Parathyroid adenoma (tissue), 2 donors: ENCODE results near the gene LNPK.
"Not testable (repeated sequence)": the region's sequence is repeated elsewhere in the genome, so short reads cannot be mapped to it uniquely, and the experiment has no call there.

Source experiments
- H2AFZ ChIP-seq: fragments of 300-600 bp; sonication (generic); one replicate; pipeline ENCODE4 v1.7.0; 2017; ENCODE audit warnings: antibody characterized with exemption, mild to moderate bottlenecking
- H3K27ac ChIP-seq: fragments of 300-600 bp; sonication (generic); one replicate; pipeline ENCODE4 v1.7.0; 2017
- H3K27me3 ChIP-seq: fragments of 300-600 bp; sonication (generic); one replicate; pipeline ENCODE4 v1.7.0; 2017; ENCODE audit warnings: low read length; ENCODE audit not compliant: control insufficient read depth, insufficient read depth
- H3K36me3 ChIP-seq: fragments of 300-600 bp; sonication (generic); one replicate; pipeline ENCODE4 v1.7.0; 2017; ENCODE audit warnings: low read length; ENCODE audit not compliant: control insufficient read depth, insufficient read depth
- H3K4me1 ChIP-seq: fragments of 300-600 bp; sonication (generic); one replicate; pipeline ENCODE4 v1.7.0; 2017; ENCODE audit warnings: control low read depth
- H3K4me2 ChIP-seq: fragments of 300-600 bp; sonication (generic); one replicate; pipeline ENCODE4 v1.7.0; 2017; ENCODE audit warnings: low read length
- H3K4me3 ChIP-seq: fragments of 300-600 bp; sonication (generic); one replicate; pipeline ENCODE4 v1.7.0; 2017; ENCODE audit warnings: low read depth, low read length
- H3K79me2 ChIP-seq: fragments of 300-600 bp; sonication (generic); one replicate; pipeline ENCODE4 v1.7.0; 2017; ENCODE audit warnings: control low read depth
- H3K9ac ChIP-seq: fragments of 300-600 bp; sonication (generic); one replicate; pipeline ENCODE4 v1.7.0; 2017; ENCODE audit warnings: mild to moderate bottlenecking
- H3K9me3 ChIP-seq: fragments of 300-600 bp; sonication (generic); one replicate; pipeline ENCODE4 v1.7.0; 2017; ENCODE audit warnings: low read length; ENCODE audit not compliant: control insufficient read depth
- CTCF ChIP-seq: fragments of 300-600 bp; sonication (generic); IDR thresholded peaks from one replicate; pipeline ENCODE4 v1.7.0; 2017; ENCODE audit warnings: antibody characterized with exemption, mild to moderate bottlenecking
- donor health status: primary hyperparathyroidism.

The LNPK gene

GRCh38 chr2:175926272-175926671 is 75.8 kb downstream of the LNPK start:
- no peak overlapping the region for H3K4me3 ChIP-seq
- peaks cover 4% of the 10 kb centered on the region for H3K36me3 ChIP-seq
- H3K27me3 ChIP-seq = no peaks in the 10 kb centered on the region
- H3K9me3 ChIP-seq = no peaks in the 10 kb centered on the region
- no peaks in the 10 kb centered on the region for H3K79me2 ChIP-seq
- no peak overlapping the region for H3K9ac ChIP-seq
- no peak for TF ChIP-seq CTCF
- H3K4me1 ChIP-seq = no peaks in the 10 kb centered on the region
- no peak overlapping the region for H3K27ac ChIP-seq
- no peak overlapping the region for H2AFZ ChIP-seq
- H3K4me2 ChIP-seq = no peak overlapping the region

- H3K36me3 ChIP-seq = no peaks in the 10 kb centered on the region
- no peak overlapping the region for H3K4me2 ChIP-seq
- no peak overlapping the region for H3K4me3 ChIP-seq
- H3K4me1 ChIP-seq = no peaks in the 10 kb centered on the region
- no peaks in the 10 kb centered on the region for H3K27me3 ChIP-seq
- no peak overlapping the region for H3K27ac ChIP-seq
- H3K9ac ChIP-seq = no peak overlapping the region
- H2AFZ ChIP-seq = no peak overlapping the region
- H3K79me2 ChIP-seq = no peaks in the 10 kb centered on the region
- H3K9me3 ChIP-seq = no peaks in the 10 kb centered on the region
- TF ChIP-seq CTCF = no peak
Measured at GRCh38 chr2:175922160-175922559, 79.9 kb downstream of the LNPK start.

- Histone ChIP-seq H3K27ac (no peak overlapping the region), H2AFZ (no peak overlapping the region), H3K36me3 (no peaks in the 10 kb centered on the region), H3K9ac (no peak overlapping the region), H3K27me3 (no peaks in the 10 kb centered on the region), H3K4me3 (no peak overlapping the region), H3K79me2 (no peaks in the 10 kb centered on the region), H3K4me2 (no peak overlapping the region), H3K9me3 (no peaks in the 10 kb centered on the region), H3K4me1 (no peaks in the 10 kb centered on the region)
- TF ChIP-seq CTCF = no peak
Measured at GRCh38 chr2:175918935-175919334, 83.1 kb downstream of the LNPK start.

- Histone ChIP-seq H3K4me1 (no peaks in the 10 kb centered on the region), H3K79me2 (no peaks in the 10 kb centered on the region), H2AFZ (no peak overlapping the region), H3K27me3 (no peaks in the 10 kb centered on the region), H3K4me3 (no peak overlapping the region), H3K9ac (no peak overlapping the region), H3K9me3 (no peaks in the 10 kb centered on the region), H3K4me2 (no peak overlapping the region), H3K27ac (no peak overlapping the region), H3K36me3 (no peaks in the 10 kb centered on the region)
- no peak for TF ChIP-seq CTCF
Measured at GRCh38 chr2:175914846-175915245, 87.2 kb downstream of the LNPK start.

GRCh38 chr2:175913849-175914743 is 88.0 kb downstream of the LNPK start:
- not testable (repeated sequence) for H3K36me3 ChIP-seq, H3K9ac ChIP-seq, H3K79me2 ChIP-seq, H3K4me2 ChIP-seq, H3K27me3 ChIP-seq, H2AFZ ChIP-seq, H3K4me1 ChIP-seq, H3K9me3 ChIP-seq, H3K4me3 ChIP-seq, H3K27ac ChIP-seq

- H3K4me1 ChIP-seq, H3K27ac ChIP-seq, H3K4me3 ChIP-seq, H3K9ac ChIP-seq, H3K36me3 ChIP-seq, H2AFZ ChIP-seq, H3K9me3 ChIP-seq, H3K79me2 ChIP-seq, H3K27me3 ChIP-seq, H3K4me2 ChIP-seq: not testable (repeated sequence)
Measured at GRCh38 chr2:175913267-175913666, 88.8 kb downstream of the LNPK start.
